Sciatic nerve (tissue), 2 donors: Measurements from ENCODE around the gene AQP5. TPM values are rescaled to one million over a fixed set of nuclear protein-coding genes. Genes with fewer than 3 reads are reported as not detected.

ENCODE experiments used
- ATAC-seq: fragments of 200-7000 bp; cut with Tn5 transposase; one replicate; pipeline ENCODE4 v1.9.1; 2020; ENCODE audit warnings: mild to moderate bottlenecking, moderate library complexity
- DNase-seq: peaks from one replicate; pipeline ENCODE4 v3.0.0-alpha.2; 2020; ENCODE audit warnings: low spot score
- intact Hi-C: fragments of 100-400 bp; cut with DNase I; formaldehyde crosslinking; loops from one replicate; pipeline ENCODE4 v1.14.2; 2022
- total RNA-seq: library from RNA; stranded (reverse); fragmentation: NEBNext Ultra II Directional; extraction: Animal tissue kit (Norgen Biotek cat#: 25700); gene quantifications from one replicate; pipeline ENCODE4 v1.2.1, GENCODE V29; 2021
- donor health status: DM: no; HTN: no; CAD: no.
- donor health status: DM: no; HTN: no; CAD: no.

AQP5 gene
- total RNA-seq, 1 donor from 2014 or later: 0.71 TPM

DNA sequence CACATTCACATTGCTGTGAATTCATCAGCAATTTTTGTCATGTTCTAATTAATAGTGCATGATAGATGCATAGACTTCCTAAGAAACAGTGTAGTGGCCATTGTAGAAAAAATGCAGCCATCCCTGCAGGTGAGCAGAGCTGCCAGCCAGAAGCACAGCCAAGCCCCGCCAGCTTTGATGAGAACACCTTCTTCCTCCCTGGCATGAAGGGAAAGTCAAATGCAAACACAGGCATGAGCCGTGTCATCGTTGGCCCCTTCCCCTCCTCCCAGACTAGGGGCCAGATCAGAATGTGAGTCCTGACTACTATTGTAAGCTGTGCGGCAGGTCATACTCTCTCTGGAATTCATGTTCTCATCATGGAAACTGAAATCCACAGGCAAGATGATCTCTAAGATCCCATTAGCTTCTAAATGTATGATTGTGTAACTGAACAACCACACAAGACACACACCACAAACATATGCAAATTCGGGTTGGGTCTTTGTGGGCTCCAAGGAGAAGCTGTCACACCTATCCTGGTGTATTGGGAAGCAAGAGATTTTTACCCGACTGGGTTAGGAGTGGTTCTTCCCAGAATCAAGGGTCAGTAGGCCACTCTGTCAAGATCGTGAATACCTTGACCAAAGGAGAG lies 14.0 kb upstream of the AQP5 start:
- ATAC-seq: no peak

DNA sequence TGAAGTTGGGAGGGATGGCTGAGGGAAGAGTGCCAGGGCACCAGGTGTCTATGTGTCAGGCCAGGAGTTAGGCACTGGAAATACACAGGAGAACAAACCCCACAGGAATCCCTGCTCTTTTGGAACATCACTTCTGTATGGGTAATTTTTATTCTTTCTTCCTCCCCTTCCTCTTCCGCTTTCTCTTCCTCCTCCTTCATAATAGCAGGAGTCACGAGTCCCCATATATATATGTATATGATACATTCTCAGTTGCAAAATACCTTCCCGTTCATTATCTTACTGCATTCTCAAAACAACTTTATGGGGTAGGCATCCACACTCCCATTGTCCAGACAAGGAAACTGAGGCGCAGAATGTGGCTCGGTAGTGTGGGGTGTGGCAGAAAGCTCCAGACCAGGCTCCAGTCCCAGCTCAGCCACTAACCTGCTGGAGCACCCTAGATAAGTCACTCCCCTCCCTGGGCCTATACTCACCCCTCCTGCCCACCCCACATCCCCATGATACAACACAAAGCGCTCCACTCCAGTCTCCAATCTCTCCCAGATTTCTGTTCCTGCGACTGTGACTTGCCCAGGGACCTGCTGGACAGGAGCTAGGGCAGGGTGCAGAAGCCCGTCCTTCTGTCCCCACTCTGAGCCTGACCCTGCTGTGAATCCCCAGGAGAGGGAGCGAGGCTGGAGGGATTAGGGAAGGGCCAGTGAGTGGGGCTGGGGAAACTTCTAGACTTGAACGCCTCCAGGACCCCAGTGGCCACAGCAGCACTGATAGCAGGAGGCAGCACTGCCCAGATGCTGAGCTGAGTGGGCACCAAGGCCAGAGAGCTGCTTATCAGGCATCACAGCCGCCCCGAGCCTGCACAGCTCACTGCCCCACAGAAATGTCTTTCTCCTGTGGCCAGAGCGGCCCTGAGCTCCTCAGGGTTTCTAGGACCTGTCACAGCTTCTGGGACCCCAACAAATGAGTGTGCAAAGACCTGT lies 12.5 kb upstream of the AQP5 start:
- intact Hi-C loops: no loop called here
- DNase-seq: peak; percentile 28
- no peak for ATAC-seq

More for the DNA sequence above, 14.0 kb upstream of the AQP5 start:
- intact Hi-C loops: no loop called here
- peak; percentile 27 for DNase-seq

DNA sequence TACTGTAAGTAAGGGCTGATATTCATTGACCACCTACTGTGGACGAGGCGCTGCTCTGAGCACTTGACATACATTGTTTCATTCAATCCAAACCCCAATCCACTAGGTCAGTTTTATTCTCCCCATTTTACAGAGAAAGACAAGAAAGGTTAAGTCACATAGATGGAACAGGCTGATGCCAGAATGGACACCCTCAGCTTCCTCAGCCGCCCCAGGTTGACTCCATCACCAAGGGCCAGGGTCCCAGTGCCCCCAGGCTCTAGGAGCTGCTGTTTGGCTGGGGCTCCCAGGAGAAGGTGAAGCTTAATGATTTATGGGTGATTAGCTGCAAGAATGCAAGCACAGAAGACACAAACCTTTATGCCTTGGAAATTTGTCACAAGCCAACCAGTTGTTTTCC lies 11.8 kb upstream of the AQP5 start:
- intact Hi-C loops: no loop called here
- ATAC-seq (no peak), DNase-seq (no peak)

DNA sequence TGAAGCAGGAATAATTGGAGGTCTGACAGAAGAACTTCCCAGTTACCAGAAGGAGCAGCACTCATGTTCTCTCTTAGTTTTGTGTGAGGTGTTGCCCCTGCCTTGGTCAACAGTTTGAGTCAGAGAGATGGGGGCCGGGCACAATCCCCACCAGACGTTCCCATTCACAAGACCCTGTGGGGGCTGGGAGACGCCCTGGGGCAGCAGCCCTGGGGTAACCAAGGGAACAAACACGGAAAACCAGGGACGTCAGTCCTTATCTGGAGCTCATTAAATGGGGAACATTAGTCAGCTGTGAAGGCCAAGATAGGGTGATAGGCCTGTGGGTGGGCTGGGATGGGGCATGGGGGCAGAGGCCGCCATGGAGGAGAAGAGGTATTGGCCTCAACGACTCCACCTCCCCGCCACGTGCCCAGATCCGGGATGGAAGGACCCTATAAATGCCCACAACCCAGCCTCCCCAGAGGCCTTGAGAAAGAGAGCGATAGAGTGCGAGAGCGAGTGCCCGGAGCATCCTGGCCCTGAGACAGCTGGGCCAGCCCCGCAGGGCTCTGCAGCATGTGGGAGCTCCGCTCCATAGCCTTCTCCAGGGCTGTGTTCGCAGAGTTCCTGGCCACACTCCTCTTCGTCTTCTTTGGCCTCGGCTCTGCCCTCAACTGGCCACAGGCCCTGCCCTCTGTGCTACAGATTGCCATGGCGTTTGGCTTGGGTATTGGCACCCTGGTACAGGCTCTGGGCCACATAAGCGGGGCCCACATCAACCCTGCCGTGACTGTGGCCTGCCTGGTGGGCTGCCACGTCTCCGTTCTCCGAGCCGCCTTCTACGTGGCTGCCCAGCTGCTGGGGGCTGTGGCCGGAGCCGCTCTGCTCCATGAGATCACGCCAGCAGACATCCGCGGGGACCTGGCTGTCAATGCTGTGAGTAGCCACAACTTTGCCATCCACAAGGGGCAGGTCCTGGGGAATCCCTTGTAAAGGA lies 11.1 kb upstream of the AQP5 start, which contains the start of gene AQP2:
AQP2 (plus strand) TSS at position 465 of the 979 bp plus-strand sequence; CDS start at position 559, 94 bp downstream.
- ATAC-seq (peak; percentile 31), DNase-seq (peak; percentile 45)
- intact Hi-C loops: no loop called here

DNA sequence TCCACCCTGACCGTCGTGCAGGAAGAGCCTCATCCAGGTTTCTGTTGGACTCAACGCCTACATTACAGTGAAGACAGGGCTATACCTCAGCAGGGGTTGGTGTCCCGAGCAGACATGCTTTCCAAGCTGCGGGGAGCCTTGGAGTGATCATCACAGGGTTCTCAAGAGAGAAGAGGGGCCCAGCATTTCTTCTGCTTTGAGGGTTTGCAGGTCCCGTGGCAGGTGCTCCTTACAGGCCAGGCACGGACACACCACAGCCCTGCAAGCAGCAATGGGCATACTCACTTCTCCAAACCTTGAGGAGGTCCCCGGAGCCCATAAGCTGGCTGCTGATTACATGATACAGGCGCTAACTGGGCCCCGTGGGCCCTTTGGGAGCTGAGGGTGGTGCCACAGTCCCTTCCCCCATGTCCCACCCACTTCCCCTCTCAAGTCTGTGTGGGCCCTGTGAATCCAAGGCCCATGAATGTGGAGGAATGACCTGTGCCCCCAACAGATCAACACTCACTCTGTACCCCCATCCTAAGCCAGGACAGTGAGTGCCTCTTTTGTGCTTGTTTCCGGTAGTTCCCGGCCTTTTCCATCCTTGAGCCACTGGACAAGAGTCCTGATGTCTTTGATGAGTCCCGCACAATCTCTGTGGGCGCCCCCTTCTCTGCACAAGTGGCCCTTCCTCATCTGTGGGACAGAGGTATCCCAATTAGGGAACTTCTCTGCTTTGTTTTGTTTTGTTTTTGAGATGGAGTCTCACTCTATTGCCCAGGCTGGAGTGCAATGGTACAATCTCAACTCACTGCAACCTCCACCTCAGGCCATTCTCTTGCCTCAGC lies 10.0 kb upstream of the AQP5 start:
- DNase-seq (no peak), ATAC-seq (no peak)
- intact Hi-C loops: no loop called here

DNA sequence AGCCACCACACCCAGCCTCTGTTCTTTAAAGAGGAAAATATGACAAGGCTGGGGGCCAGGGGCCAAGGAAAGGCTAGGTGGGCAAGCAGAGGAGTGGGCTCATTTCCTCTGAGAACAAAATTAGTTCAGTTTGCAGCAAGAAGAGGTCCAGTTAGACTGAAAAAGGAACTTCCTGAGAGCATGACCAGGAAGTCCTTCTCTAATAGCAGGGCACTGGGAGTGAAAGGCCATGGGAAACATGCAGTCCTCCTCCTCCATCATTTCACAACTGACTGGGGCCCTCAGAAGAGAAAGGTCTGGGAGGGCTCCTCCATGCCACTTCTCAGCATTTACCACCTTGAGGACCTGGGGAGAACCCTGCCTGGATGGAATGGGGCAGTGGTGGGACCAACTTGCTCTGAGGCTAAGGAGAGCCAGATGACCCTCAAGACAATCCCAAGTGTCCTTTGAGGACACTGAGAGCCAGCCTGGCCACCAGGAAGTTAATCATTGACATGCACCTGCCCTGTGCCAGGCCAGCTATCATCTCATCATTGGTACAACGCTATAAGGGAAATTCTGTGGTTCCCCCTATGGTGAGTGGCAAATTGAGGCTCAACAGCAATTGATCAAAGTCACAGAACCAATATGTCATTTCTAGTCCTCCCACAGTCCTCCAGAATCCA lies 9.1 kb upstream of the AQP5 start:
- ATAC-seq (no peak), DNase-seq (no peak)
- intact Hi-C loops: no loop called here

DNA sequence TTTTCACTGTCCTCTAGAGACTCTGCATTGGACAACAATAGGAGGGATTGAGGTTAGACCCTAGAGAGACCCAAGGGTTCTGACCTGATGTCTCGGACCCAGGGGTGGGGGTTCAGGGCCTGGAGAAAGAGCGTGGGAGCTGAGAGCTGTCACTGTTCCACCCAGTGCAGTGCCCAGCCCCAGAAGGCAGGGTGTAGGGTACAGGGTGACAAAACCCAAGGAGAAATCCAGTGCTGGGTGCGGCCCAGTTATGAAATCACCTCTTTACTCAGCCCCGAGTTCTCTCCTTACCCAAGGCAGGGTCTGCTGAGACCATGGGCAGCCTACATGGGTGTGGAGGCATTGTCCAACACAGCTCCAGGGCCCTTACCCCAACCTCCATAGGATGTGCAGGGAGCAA lies 8.5 kb upstream of the AQP5 start:
- intact Hi-C loops: no loop called here
- DNase-seq: no peak
- no peak for ATAC-seq

DNA sequence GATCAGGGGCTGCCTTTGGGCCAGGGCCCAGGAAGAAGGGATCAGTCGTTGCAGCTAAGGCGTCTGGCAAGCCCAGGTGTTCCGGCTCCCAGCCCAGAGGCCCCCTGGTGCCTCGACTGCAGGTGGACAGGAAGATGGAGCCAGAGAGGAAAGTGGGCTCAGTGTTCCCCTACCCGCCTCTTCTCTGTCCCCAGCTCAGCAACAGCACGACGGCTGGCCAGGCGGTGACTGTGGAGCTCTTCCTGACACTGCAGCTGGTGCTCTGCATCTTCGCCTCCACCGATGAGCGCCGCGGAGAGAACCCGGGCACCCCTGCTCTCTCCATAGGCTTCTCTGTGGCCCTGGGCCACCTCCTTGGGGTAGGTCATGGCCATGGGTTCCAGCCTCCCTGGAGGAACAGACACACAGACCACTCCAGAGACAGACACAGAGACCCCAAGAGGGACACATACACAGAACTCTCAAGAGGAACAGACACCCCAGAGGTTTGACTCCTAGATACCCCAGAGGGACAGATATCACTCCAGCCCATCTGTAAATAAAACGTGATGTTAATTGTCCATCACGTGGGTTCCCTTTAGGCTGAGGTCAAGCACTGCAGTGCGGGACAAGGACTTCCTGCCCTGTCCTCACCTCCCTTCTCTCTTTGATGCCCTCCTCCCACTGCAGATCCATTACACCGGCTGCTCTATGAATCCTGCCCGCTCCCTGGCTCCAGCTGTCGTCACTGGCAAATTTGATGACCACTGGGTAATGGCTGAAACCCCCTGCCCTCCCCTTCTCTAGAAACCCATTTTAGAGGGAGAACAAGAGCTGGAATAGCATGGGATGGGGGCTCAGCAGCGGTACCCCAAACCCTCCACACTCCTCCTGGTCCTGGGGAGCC lies 7.5 kb upstream of the AQP5 start:
- ATAC-seq (no peak), DNase-seq (no peak)
- intact Hi-C loops: no loop called here

DNA sequence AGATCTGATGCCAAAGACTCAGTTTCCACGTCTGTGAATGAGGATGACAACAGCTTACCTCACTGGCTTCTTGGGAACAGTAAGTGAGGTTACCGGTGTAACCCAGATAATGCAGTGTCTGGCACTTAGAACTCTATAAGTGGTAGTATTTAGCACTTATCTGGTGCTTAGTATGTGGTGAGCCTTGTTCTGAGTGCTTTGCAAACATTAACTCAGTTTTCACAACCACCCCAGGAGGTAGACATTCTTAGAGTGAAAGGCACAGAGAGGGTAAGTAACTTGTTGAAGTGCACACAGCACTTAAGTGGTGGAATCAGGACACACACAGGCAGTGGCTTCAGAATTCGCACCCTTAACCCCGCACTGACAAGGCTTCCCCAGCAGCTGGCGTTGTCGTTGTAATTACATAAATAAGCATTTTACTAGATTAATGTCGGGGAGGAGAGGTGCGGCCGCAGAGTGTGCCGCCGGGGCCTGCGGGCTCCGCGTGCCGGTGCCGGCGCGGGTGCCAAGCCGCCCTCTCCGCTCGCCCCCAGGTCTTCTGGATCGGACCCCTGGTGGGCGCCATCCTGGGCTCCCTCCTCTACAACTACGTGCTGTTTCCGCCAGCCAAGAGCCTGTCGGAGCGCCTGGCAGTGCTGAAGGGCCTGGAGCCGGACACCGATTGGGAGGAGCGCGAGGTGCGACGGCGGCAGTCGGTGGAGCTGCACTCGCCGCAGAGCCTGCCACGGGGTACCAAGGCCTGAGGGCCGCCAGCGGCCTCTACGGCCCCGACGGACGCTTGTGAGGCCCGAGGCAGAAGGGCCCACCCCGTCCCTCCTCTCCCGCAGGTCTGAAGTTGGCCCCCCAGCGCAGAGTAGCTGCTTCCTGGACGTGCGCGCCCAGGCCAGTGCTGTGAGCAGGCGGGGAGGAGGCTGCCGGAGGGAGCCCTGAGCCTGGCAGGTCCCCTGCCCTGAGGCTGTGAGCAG lies 6.5 kb upstream of the AQP5 start:
- no peak for ATAC-seq
- intact Hi-C loops: no loop called here
- DNase-seq: no peak

DNA sequence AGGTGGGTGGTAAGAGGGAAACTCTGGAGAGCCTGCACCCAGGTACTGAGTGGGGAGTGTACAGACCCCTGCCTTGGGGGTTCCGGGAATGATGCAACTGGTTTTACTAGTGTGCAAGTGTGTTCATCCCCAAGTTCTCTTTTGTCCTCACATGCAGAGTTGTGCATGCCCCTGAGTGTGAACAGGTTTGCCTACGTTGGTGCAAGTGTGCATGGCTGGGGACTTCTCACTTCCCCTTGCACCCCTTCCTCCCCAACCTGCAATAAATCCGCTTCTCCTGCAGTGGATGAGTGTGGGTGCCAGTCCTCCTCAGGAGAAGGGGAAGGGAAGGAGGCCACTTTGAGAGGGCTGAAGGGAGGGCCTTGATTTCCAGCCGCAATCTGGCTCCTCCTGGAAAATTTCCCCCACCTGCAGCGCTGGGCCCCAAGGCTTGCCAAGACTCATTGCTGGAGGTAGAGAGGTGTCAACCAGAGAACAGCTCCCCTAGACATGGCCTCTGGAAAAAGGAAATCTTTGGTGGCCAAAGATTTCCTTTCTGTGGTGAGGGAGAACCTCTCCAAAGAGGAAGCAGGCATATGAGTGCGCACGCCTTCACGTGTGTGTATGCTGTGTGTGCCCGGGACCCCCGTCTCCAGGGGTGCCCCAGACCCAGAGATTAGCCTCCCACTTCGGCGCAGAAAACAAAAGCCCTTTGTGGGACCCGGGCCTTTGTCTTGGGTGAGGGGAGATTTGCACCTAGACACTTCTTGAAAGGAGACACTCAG lies 5.6 kb upstream of the AQP5 start:
- ATAC-seq (no peak), DNase-seq (no peak)
- intact Hi-C loops: no loop called here

DNA sequence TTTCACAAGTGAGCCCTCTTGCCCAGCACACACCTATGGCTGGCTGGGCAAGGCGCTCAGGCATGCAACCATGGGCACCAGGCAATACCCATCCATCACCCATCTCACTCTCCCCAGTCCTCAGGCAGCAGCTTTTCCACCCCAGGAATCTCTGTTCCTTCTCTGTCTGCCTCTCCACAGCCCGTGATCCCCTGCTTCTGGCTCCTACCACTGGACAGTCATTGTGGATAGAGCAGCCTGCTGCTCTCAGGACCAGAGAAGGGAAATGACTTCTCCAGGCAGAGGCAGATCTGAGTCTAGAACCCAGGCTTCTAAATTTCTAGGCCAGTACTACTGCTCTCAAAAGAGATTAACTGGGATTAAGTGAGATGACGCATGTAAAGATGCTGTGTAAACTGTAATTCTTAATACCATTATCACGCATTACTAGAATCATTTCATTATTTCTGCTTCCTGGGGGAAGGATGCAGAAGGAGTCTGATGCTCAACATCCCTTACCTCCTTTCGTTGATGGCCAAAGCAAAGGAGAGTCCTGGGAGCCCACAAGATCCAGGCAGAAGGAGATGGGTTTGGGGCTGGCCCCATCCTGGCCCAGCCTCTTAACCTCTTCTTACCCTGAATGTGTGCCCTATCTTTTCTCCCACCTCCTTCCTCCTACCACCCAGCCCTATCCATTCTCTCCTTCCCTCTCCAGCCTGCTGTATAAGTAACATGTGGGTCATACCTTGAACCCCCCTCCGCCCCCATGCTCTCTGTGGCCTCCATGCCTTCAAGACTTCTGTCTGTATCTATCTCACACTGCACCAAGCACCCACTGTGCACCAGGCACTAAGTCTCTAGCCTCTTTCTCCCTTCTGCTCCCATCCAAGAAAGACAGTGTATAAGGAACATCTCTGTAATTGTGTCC lies 4.8 kb upstream of the AQP5 start:
- ATAC-seq (no peak), DNase-seq (no peak)
- intact Hi-C loops: no loop called here

DNA sequence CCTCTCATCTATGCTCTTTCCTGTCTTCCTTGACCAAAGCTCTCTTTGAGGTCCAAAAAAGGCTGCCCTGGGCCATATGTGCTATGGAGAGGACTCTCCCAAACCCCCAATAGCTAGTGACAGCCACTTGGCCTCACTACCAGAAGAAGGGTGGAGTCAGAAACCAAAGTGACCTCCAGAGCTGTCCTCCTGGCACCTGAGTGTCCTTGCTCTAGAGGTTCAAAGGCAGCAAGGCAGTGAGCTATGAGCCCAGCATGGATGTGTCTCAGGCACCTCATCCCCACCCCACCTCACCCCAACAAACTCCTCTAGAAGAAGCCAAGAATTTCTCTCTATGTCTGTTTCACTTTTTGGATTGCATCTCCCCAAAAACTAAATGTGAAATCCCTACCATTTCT lies 4.1 kb upstream of the AQP5 start:
- DNase-seq (no peak), ATAC-seq (no peak)
- intact Hi-C loops: no loop called here

DNA sequence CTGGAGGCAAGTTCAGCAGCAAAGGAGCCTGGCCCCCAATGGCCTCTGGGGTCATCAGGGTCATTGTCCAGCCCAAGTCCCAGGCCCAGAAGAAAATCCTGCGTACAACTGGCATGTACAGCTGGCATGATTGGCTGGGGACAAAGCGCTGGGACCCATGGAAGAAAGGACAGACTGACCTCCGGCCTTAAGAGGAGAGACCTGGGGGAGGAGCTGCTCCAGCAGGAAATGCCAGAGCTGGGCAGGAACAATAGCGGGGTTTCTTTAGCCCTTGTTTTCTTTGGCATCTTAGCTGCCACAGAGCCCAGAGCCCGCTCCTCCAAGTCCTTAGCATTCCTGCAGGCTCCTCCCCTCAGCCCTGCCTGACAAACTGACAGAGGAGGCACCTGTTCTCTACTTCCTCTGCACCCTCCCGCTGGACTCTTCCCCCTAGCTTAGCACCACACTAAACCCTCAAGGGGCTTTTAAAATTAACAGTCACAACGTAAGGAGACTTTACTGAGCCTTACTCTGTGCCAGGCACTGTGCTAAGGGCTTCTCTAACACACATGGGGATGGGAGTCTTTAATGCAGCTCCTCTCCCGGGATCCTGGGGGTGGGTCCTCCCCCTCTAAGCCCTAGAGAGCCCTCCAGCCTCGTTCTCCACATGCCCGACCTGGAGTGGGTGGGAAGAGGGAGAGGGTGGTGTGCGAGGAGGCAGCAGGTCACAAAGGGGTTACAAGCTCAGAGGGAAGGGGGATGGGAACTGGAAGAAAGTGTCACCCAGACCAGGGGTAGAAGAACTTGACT lies 1.8 kb upstream of the AQP5 start:
- DNase-seq (no peak), ATAC-seq (no peak)
- intact Hi-C loops: no loop called here
